GM19023 (cell line): ENCODE results near the gene APOA1.

Source experiments
- ATAC-seq: cut with Tn5 transposase; IDR thresholded peaks from one replicate; pipeline ENCODE4 v1.9.1; 2021; ENCODE audit warnings: mild to moderate bottlenecking, moderate library complexity; ENCODE audit not compliant: unreplicated experiment

APOA1 gene

DNA sequence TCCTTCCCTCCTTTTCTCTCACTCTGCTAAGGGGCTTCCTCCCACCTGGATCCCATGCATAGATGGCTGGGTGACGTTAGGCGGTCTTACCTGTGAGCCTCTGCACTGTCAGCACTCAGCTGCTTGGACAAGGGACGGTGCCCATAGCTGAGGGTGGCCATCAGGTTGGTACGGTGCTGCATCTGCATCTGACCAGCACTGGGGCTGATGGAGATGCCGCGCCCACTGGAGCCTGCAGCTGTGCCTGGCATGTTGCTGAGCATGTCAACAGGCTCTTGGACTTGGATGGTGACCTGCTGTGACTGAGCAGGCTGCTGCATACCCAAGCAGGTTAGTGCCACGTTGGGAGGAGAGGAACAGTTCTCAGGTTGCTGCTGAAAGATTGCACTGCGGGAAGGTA, 21.8 kb upstream of the APOA1 start:
- ATAC-seq = no peak

DNA sequence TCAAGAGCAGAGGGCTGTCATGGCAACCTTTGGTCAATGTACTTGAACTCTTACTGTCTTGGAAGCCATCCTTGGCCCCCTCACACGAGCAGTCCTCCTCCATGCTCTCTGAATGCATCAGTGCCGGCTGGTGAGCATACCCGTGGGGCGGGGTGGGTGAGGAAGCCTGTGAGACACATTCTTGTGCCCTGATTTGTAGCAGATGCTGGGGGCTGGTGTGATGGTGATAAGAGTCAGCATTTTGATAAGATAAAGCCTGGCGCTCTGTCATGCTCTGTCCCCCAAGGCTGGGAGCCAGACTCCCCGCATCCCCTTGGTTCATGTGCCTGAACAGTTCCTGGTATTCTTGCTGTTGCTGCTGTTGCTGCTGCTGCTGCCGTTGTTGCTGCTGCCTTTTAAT, 20.5 kb upstream of the APOA1 start:
- ATAC-seq = no peak

DNA sequence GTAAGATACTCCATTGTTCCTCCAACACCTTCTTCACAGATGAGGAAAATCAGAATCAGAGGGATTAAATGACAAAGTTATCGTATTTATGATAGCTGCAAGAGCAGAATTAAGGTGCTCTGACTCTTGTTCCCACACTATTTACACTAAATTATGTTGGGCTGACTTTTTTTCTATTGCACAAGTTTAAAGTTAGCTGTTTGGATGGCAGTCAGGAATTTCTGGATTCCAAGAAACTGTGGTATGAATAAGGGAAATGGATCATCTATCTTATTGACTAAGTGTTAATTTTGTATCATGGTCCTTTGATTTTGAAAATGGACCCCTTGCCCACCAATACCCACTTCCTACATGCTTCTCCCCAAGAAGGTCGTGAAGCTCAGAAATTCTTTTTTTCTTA, 19.9 kb upstream of the APOA1 start:
- ATAC-seq = no peak

DNA sequence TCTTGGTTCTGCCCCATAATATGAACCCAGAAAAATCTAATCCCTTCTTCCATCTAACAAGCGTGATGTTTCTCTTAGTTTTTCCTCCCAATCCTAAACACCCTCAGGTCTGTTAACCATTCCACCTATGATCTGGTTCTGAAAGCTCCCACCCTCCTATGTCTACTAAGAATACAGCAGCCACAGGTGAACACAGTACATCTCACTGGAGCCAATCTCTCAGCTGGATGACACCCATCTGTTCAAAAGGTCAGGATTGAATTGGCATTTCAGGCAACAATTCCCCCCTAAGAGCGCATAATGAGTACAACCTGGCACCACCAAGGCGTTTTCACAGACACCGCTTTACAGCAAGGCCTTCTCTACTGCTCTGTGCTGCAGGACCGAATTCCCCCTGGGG, 19.0 kb upstream of the APOA1 start:
- ATAC-seq = no peak

DNA sequence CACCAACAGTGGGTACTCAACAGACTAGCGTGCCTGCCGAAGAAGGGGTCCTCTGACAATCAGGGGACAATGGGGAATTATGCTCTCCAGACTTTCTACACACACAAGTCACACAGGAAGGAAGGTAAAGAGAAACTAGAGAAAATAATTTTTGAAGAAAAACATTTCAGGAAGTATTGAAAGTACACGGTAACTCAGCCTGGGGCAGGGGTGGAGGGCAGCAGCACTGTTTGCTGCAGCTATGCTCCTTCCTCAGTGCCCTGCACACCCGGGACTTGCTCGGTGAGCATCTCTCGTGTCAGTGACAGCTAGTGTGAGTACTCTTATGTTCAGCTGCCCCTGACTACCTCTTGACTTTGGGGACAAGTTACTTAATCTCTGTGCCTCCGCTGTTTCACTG, 18.0 kb upstream of the APOA1 start:
- ATAC-seq = no peak

DNA sequence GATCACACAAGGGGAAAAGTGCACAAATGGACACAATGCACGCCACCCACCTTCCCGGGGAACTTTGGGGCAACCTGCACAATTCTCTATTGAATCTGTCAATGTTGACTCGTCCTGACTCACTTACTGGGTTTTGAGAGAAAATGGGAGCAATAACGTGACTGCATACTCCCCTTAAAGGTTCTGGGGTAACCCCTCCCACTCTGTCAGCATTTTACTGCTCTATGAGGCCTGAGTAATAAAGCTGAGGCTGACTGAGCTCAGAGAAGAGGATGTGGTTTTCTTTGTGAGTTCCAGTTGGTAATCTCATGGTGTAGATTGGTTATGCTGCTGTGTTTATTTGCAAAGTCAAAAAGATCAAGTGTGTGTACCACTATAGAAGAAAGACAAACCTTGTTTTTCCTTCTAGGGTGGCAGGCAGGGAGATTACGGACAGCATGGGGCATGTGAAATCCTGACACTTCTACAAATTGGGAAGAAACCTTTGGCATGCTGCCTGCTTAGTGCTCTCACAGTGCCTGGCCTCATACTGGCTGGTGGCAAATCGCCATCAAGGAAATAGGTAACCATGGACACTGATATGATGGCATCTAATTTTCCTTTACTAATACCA, 16.1 kb upstream of the APOA1 start:
- ATAC-seq = peak; percentile 95

DNA sequence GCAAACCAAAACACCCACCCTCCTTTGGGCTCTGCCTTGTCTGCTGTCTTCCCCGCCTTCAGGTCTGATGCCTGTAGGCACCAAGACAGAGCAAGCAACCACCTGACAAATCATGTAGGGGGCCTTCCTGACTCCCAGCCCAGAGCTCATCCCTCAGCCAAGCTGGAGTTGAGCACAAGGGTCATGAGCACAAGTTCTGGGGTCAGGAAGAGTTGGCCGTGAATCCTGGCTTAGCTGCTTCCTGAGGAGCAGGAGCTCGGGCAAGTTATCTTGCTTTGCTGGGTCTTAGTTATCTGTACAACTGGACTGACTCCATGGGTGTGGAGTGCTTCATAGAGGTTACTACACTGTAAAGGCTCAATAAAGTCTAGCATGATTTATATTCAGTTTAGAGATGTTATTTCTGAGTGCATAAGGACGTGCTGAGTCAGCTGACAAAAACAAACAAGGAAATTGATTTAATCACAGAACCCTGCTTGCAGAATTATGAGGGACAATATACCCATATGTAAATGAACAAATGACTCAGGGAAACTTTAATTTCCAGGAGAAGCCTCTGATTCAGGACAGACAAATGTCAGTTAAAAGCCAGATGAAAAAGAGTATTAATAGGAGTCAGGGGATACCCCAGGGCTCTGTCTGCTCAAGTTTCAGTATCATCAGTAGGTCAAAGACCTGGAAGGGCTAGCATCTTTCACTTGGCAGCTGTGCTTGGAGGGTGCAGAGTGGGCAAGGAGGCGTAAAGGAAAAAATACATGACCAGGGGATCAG, 15.0 kb upstream of the APOA1 start:
- ATAC-seq = no peak

DNA sequence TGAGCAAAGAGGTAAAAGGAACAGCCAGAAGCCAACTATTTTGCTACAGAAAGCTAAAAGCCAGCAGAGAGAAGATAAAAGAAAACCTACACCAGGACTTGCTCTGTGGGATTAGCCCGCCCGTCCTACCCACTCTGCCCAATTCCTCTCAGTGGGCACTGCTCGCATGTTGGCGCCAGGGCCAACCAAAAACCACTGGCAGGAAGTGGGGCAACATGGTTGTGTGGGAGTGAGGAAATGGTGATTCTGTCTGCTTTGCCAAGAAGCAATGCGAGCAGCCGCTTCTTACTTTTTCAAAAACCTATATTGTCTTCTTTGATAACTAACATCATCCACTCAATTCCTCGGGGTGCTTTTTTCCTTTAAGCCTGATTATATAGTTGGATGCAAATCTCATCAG, 14.2 kb upstream of the APOA1 start:
- no peak for ATAC-seq

DNA sequence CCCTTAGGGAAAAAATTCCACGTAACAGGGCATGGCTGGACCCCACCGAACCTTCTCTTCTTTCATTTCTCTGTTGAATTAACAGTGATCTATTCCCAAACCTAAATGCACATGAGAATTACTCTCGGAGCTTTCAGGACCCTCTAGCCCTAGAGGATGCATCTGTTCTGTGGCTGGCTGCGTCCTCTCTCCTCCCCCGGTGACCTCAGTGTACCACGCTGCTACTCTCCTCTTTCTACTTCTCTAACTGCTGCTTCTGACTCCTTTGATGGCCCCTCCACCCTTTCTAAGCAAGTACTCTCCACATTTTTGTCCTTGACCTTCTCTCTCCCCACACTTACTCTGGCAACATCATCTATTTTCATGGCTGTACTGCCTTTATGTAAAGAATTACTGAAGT, 12.1 kb upstream of the APOA1 start:
- ATAC-seq = no peak

DNA sequence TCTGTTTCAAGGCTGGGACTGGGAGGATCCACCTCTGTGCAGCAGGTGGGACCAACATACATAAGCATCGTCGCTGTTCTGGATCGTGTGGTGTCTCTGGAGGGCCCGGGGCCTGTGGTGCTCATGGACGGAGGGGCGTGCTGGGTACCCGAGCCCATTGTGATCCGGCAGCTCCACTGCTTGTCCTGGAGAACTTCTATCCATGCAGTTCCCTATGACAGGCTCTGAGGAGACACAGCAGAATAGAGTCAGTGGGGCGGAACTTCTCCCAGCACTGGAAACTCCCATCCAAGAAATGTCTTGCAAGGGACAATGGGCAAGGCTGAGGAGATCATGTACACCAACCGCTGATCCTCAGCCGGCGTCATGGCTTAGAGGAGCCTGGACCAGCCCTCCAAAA, 11.6 kb upstream of the APOA1 start:
- no peak for ATAC-seq

DNA sequence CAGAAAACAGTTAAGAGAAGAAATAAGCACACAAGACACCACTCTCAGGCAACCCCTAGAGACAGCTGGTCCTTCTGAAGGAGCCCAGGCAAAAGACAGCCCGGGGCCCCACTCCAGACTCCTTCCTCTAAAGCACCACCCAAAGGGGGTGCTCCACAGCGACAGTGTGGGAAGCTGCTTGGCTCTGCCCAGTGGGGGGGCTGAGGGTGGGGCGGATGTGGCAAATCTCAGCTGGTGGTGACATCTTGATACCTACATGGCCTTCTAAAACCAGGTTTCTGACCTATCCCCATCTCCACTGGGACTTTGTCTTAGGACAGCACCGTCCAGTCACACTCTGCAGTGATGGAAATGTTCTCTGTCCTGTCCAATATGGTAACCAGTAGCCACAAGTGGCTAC, 10.2 kb upstream of the APOA1 start:
- ATAC-seq = no peak

DNA sequence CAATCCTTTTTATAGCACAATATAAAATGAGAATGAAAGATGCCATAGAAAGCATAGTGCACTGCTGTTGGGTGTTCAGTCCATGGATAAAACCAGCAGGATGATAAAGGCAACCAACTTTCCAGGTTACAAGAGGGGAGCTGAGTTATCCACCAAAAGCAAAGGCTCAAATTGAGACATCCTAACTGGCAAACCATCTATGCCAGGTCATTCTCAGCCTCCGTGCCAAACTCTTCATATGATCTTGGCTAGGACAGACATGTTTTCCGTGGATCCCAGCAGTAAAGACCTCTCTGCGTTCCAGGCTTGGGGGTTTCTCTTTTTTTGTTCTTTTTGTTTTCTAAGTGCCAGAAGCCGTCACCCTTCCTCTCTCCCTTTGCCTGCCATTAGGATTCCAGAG, 7.3 kb upstream of the APOA1 start:
- no peak for ATAC-seq

DNA sequence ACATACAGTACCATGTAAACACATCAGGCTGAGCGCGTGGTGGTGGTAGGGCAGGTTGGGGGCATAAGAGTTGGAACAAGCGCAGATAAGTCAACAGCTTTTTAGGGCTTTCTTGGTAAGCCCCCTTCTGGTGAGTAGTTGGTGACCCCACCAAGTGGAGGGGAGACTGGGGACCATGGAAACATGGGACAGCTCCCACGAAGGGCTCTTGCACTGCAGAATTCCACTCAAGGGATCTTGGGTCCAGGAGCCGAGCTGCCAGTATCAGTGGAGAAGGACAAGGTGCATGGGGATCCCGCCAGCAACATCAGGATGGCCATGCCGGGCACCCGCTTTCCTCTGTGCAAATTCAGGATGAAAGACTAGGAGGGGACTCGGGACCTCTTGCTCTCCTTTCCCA, 6.2 kb upstream of the APOA1 start:
- no peak for ATAC-seq

DNA sequence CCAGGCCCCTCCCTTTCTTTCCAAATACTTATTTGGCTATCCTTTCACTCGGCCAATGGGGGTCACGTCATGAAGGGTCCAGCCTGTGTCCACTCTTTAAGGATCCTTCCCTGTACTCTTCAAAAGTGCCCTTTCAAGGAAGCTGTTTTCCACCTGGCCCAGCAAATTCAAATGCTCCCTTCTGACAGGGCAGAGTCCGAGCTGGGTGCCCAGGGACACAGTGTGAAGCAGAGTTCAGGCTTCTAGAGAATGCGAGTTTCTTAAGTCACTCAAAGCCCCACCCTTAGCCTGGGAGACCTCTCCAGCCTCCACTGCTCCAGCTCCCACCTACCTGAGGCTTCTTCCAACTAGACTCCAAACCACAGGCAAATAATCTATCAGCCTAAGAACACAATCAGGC, 5.5 kb upstream of the APOA1 start:
- ATAC-seq = no peak

DNA sequence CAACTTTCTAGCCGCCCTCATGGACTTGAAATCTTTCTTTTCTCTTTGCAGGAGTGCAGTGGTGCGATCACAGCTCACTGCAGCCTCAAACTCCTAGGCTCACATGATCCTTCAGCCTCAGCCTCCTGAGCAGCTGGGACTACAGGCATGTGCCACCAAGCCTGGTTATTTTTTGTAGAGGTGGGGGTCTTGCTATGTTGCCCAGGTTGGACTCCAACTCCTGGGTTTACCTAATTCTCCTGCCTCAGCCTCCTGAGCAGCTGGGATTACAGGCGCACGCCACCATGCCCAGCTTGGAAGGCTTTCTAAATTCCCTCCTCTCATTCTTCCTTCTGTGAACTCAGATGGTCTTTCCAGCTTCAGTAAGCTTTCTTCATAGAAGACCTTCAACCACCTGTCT, 4.7 kb upstream of the APOA1 start:
- ATAC-seq = no peak

DNA sequence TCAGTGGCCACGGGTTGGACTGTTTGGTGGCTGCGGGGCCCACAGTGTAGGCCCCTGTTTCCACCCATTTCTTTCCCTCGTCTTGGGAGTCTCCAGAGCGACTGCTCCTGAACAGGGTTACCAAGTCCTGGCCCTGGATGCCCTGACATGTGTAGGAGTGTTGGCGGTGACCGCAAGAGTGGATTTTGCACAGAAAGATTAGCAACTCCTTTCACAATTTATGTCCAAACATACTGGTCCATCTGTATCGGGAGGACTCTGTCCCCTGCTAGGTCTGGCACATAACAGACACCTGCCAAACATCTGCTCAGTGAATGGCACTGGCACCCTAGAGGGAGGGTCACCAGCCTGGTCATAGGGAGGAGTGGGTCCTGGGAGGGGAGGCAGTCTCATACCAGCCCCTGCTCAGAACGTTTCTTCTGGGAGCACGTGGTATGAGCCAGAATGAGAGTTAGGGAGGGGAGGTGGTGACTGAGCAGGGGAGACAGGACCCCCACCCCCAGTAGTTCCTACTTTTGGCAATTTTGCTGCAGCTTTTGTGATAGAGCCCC, 3.4 kb upstream of the APOA1 start:
- ATAC-seq = no peak

DNA sequence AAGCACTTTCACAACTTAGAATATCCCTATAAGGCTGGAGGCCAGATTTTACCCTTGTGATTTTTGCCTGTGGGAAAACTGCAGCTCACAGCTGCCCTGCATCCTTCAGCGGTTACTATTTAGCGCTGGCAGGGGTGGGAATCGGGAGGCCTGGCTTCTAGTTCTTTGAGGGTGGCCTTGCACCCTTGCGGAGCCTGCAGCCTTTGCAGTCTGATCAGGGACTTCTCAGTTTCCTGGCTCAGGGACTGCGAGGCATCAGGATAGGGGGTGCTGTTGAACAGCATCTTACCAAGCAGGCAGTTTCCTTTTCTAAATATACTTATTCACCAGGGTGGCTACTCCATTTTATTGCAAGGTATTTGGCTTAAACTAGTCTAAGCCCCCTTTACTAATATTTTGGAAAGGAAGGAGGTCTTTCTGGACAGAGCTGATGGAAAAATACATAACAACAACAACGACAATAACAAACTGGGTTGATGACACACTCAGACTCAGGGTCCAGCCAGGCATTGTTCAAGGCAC, 2.9 kb upstream of the APOA1 start:
- ATAC-seq = no peak

DNA sequence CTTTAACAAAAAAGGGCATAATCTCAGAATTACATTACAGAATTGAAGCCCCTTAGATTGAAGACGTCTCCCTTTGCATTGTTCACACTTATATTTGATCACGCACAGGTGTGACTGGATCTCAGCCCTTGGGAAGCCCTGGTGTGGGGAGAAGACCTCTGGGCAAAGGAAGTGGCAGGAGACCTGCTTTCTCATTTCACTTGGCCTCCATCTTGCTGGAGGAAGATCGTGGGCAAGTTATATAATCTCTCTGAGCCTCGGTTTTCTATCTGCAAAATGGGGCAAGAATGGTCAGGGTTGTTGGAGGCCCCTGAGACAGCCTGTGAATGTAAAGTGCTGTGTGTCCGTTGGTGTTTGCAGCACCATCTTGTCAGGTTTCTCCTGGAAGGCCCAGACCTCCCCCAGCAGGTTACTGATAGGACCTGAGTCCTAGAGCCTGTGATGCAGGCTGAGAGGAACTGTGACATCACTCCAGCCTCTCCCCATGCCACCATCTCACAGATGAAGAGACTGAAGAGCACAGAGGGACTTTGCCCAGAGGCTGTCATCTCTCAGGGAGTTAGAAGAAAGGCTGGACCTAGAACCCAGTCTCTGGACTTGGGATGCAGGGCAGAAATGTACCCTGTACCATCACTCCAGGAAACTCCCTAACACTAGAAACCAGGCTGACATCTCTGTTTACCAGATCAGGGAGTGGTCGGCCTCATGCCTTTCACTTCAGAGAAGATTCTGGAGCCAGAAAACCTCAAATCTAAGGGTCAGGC, 1.1 kb upstream of the APOA1 start:
- no peak for ATAC-seq

DNA sequence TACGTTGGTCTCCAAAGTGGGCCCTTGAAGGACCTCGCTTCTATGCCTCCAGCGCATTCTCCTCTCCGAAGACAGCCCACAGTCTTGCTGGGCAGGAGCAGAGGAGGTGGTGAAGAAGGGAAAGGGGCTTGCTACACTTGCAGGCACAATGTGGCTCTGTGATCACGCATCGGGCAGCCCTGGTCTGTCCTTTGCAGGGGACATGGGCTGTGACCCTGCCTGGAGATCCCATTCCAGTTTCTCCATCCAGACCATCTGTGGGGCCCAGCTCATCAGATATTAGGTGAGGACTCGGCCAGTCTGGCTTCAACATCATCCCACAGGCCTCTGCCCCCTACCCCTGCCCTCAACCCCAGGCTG, 810 bp downstream of the APOA1 start:
- no peak for ATAC-seq

DNA sequence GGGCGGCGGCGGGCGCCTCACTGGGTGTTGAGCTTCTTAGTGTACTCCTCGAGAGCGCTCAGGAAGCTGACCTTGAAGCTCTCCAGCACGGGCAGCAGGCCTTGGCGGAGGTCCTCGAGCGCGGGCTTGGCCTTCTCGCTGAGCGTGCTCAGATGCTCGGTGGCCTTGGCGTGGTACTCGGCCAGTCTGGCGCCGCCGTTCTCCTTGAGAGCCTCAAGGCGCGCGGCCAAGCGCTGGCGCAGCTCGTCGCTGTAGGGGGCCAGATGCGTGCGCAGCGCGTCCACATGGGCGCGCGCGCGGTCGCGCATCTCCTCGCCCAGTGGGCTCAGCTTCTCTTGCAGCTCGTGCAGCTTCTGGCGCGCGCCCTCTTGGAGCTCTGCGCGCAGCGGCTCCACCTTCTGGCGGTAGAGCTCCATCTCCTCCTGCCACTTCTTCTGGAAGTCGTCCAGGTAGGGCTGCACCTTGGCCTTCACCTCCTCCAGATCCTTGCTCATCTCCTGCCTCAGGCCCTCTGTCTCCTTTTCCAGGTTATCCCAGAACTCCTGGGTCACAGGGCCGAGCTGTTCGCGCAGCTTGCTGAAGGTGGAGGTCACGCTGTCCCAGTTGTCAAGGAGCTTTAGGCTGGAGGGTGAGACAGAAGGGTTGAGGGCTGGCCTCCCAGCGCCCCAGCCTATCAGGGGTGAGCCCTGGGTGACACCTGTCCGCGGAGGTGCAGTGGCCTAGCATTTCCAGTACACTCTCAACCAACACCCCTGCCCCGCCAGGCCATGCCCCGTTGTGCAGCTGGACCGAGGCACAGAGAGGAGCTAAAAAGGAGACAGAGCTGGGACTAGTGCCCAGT, 1.4 kb downstream of the APOA1 start:
- peak; percentile 76 for ATAC-seq
